Inferior parietal cortex (tissue), 1 donor: ENCODE measurements around the gene CELF2.
A peak's percentile ranks its signal among the peaks of the same experiment; 100 is the strongest.
"Not testable (repeated sequence)": the region's sequence is repeated elsewhere in the genome, so short reads cannot be mapped to it uniquely, and the experiment has no call there.

Source experiments
- DNase-seq: peaks from one replicate; pipeline ENCODE4 v3.0.0-alpha.2; 2016; ENCODE audit errors: extremely low spot score

Gene CELF2

DNA sequence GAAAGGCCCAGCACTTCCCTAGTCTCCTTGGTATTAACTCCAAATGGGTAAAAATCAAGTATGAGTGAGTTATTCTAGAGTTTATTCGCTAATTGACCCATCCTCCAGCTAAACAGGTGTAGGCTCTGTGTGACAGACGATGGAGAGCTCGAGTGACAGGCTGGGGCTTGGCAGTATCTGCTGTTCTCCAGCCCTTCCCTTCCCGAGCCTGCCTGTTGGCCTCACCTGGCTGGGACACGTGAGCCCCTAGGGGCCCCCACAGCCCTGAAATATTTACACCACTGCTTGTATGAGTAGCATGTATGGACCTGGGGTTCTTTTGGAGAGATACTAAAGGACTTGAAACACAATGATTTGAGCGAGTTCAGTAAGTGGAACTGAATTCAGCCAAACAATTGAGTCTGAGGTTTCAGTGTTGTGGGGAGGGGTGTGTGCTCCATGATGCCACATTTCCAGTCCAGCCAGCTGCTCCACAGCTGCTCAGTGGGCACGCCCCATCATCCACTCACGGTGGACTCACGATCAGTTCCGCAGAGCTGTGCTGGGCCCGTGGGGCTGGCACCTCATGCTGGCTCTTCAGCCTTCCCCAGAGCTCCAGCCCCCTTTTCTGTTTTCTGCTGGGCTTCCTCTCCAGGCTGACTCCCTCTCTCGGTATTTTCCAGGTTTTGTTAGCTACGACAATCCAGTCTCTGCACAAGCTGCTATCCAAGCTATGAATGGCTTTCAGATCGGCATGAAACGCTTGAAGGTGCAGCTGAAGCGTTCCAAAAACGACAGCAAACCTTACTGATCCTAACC is 310.8 kb downstream of the CELF2 start:
- DNase-seq, result no peak

GRCh38 chr10:11329062-11329673 is 311.5 kb downstream of the CELF2 start:
- no peak for DNase-seq

GRCh38 chr10:11330383-11331045 is 312.8 kb downstream of the CELF2 start:
- DNase-seq, result no peak

DNA sequence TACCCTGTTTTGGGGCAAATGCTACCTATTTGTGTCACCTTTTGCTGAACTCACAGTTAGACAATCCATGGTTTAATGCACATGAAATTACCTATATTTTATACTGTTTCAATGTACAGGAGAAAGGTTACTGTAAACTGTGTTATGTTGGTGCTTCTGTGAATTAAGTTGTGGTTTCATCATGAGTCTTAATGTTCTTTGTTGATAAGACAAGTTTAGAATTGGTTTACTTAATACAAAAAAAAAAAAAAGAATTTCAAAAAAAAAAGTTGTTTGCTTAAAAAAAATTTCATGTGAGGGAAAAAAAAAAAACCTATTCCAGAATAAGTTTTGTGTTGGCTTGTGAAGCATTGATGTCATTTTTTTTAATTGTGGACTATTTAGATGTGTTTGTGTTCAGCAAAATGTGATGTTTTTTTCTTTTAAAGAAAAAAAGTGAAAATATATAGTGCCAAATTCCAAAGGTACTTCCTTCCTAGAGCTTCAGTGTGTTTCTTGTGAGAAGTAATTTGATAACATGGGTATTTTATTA is 313.4 kb downstream of the CELF2 start:
- DNase-seq, result no peak

DNA sequence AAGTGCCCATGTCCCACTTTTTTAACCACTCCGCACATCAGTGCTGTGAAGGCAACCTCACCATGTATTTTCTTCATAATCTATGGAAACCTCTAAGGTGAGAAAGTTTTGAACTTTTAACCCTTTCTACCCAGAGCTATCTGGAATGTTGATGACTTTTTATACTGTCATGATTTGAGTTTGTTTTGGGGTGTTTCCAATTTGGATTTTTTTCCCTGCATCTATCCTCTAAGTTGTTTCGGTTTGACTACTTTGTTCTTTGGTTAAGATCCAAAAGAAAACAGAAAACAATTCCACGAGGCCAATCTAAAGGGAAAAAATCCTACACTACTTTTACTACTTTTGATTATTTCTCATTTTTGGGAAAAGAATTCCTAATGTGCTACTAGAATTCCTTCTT is 314.1 kb downstream of the CELF2 start:
- DNase-seq, result no peak

DNA sequence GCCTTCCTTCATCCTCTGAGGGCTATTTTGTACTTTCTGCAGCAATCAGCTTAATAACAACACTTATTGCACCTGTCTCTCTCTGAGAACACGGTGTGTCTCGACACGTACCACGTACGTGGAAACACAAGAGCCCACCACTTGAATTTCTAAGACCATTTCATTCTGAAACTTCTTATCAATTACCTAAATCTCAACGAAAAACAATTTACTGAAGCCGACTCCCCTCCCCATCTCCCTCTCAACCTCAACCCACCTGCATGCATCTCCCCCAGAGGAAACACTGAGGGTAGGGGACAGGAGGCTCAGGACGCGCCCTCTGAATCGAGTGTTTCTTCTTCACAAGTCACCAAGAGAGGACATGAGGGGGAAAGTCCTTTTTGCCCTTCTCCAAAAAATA is 315.2 kb downstream of the CELF2 start:
- no peak for DNase-seq

- DNase-seq, result no peak
These were observed 316.8 kb downstream of the CELF2 start for GRCh38 chr10:11334436-11334835.

DNA sequence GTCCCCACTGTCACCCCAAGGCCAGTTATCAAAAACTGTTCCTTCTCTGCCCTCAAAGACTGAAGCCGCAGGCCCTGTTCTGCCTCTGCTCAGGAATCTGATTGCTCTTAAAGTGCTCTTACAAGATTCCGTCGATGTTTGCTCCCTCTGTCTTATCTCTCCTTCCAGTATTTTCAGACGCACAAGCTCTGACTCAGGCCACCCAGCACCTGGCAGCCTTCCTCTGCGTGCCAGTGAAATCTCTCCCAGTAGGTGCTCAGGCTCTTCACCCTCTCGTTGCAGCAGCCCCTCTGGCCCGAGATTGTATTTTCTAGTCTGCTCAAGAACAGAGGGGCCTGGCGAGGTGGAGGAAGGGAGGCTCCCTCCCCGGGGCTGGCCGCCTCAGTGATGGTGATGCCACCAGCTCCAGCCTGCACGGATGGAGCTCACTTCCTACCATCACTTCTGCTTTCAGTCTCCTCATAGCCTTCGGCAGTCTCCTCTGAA is 317.5 kb downstream of the CELF2 start:
- DNase-seq, result no peak

GRCh38 chr10:11335881-11336430 is 318.3 kb downstream of the CELF2 start:
- no peak for DNase-seq

DNA sequence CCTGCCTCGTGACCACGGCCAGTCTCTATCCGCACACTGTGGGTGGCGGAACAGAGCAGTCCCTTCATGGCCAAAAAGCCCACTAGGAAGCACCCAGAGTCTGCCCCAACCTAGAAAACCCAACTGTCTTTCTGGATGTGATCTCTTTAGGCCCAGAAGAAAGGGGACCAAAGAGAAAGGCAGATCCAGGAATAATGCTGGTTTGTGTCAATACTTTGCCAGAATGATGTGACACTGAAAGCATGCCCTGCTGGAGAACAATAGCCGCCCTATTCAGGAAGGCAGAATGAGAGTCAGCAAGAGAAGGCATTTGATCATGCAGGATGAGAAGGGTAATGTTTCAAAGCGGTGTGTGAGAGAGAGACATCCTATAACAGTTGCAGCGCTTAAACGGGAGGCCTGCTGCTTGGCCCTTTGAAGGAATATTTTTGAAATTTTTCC is 319.1 kb downstream of the CELF2 start:
- peak; percentile 67 for DNase-seq

- DNase-seq, result no peak
These were observed 319.8 kb downstream of the CELF2 start for GRCh38 chr10:11337516-11337915.

DNA sequence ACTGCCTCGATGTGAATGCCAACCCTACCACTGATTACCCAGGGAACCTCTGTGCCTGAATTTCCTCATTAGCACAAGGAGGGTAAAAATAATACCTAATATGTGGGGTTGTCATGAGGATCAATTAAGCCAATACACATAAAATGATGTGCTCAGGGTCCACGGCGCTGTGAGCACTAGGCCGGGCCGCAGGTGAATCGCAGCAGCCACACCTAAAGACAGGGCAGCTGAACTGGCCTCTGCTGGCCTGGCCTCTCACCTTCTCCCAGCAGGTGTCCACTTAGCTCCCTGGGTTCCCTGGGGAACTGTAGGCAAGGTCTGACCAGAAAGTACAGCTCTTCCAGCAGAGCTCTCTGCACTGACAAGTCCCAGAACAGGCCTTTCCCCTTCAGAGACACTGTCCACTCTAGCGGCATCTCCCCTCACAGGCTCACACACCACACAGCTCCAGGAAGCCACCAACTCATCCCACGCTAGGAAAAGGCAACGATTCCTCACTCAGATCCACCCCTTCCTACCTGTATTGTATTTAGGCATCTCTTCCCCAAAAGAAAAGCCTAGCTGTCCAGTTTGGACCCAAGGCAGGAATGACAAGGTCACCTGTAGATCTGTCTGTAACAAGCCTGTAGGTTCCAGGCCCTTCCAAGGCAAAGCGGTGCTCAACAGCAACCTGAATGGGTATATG is 320.6 kb downstream of the CELF2 start:
- no peak for DNase-seq

GRCh38 chr10:11339013-11339412 is 321.3 kb downstream of the CELF2 start:
- no peak for DNase-seq

DNA sequence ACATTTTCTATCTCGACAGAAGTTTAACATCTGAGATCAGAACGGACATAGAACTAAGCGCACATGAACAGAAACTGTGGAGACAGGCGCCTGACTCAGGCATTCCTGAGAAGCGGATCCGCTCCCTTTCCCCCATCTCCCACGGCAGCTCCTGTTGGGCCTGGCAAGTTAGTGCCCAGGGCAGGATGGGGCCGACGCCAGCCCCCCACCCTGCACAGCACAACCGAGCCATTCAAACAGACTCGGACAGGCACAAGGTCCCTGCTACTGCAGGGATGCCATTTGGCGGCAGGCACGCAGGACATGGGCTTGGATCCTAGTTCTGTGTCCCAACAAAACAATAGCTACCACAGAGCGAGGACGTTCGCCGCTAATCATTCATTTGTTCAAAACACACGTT is 322.0 kb downstream of the CELF2 start:
- no peak for DNase-seq

- no peak for DNase-seq
These were observed 323.8 kb downstream of the CELF2 start for GRCh38 chr10:11341283-11341960.

DNA sequence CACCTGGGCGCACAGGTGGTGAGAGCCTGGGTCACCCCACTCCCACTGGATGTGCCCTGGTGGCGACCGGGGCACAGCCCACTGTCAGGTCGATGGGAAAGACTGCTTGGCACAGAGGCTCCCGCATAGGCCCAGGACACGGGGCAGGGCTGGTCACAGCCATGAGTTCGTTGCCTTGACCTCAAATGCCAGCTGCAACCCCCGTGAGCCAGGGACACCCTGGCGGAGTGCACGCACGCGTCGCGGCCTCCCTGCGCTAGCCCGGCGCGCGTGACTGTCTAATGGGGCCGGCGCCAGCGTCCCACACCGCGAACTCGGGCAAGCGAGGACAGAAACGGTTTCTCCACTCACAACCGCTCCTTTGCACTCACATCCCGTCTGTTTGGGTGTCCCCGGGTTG is 326.4 kb downstream of the CELF2 start:
- DNase-seq, result no peak

GRCh38 chr10:11344550-11344949 is 326.9 kb downstream of the CELF2 start:
- DNase-seq, result no peak

- no peak for DNase-seq
These were observed 327.8 kb downstream of the CELF2 start for GRCh38 chr10:11345224-11346054.

- not testable (repeated sequence) for DNase-seq
These were observed 329.9 kb downstream of the CELF2 start for GRCh38 chr10:11347580-11347979.

DNA sequence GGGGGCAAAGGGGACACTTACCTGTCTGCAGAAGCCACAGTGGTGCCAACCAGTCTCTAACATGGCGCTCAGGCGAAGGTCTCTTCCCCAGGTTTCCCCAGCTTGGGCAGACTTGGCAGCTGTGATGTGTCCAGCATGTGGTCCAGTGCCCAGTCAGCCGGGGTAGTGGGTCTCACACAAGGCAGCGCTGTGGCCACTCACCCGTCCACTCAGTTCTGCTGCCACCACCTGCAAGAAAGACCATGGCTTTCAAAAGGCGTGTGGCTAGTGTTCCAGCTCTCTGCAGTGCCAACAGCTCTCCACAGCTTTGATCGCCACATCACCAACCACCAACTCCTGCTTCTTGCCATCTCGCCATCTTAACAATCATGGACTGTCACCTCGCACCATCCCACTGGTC is 334.1 kb downstream of the CELF2 start:
- DNase-seq, result no peak
